ENCODE data around the gene TNNT1. TPM values are rescaled to one million over a fixed set of nuclear protein-coding genes. Genes with fewer than 3 reads are reported as not detected.

TNNT1 gene
- total RNA-seq, 1 experiment from 2014 or later, result 116 TPM

DNA sequence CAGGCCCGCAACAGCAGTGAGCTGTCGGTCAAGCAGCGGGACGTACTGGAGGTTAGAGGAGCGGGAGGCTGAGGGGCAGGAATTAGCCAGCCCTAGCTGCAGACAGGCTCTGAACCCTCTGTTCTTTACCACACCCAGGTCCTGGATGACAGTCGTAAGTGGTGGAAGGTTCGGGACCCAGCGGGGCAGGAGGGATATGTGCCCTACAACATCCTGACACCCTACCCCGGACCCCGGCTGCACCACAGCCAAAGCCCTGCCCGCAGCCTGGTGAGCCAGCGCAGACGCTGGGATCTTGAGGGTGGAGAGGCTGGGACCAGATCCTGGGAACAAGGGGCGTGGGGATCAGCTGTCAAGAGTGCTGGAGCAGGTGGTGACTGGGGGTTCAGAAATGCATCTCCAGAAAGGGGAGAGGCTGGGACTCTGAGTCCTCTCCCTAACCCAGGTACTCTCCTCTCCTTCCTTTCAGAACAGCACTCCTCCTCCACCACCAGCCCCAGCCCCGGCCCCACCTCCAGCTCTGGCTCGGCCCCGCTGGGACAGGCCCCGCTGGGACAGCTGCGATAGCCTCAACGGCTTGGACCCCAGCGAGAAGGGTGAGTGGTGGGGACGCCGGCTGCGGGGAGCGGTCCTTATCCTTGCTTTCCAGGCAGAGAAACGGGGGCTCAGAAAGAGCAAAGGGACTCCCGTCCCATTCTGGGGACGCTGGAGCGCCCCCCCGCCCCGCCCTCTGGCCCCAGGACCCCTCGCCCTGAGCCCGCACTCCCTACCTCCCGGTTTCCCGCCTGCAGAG is 62.9 kb downstream of the TNNT1 start:
- POLR2A ChIA-PET, result no interaction called here
- Histone ChIP-seq H3K27me3 (ENCODE audit: control insufficient read depth, insufficient read depth, low read length) (no peaks in the 10 kb centered on the region), H3K27ac (ENCODE audit: low read length) (no peak overlapping the region), H3K4me1 (ENCODE audit: control insufficient read depth, insufficient read depth, low read length) (peaks cover 7% of the 10 kb centered on the region; the same call in 1 of the 2 replicates), H3K36me3 (ENCODE audit: control insufficient read depth, insufficient read depth, low read length) (no peaks in the 10 kb centered on the region; the same call in 1 of the 2 replicates), H3K4me3 (ENCODE audit: low read depth in 2 of 2, low read length in 2 of 2) (no peak overlapping the region), H3K9me3 (ENCODE audit: control insufficient read depth, insufficient read depth, low read depth, low read length) (no peaks in the 10 kb centered on the region)
- DNase-seq (ENCODE audit: low read depth, low spot score), result no peak
- no TSS peak for BruUV-seq (replicated peaks)
- intact Hi-C loops (cut with micrococcal nuclease; ENCODE audit: unreplicated experiment) (no loop called here), in situ Hi-C loops (cut with HindIII; ENCODE audit: low pct_unique_long_range_greater_than_20kb, low sequenced_read_pairs) (no loop called here)
- CTCF ChIA-PET, result no interaction called here
- no peak for ATAC-seq
- TF ChIP-seq POLR2AphosphoS5 (IDR thresholded peaks at IDR 0.05; ENCODE audit: low read depth, low read length) (no peak), SIN3A (IDR thresholded peaks at IDR 0.05; ENCODE audit: borderline replicate concordance, insufficient read depth, low read depth, low read length) (no peak), TCF7L2 (IDR thresholded peaks at IDR 0.05; ENCODE audit: low read depth, low read length) (no peak)
- TF ChIP-seq, protein P1, sequence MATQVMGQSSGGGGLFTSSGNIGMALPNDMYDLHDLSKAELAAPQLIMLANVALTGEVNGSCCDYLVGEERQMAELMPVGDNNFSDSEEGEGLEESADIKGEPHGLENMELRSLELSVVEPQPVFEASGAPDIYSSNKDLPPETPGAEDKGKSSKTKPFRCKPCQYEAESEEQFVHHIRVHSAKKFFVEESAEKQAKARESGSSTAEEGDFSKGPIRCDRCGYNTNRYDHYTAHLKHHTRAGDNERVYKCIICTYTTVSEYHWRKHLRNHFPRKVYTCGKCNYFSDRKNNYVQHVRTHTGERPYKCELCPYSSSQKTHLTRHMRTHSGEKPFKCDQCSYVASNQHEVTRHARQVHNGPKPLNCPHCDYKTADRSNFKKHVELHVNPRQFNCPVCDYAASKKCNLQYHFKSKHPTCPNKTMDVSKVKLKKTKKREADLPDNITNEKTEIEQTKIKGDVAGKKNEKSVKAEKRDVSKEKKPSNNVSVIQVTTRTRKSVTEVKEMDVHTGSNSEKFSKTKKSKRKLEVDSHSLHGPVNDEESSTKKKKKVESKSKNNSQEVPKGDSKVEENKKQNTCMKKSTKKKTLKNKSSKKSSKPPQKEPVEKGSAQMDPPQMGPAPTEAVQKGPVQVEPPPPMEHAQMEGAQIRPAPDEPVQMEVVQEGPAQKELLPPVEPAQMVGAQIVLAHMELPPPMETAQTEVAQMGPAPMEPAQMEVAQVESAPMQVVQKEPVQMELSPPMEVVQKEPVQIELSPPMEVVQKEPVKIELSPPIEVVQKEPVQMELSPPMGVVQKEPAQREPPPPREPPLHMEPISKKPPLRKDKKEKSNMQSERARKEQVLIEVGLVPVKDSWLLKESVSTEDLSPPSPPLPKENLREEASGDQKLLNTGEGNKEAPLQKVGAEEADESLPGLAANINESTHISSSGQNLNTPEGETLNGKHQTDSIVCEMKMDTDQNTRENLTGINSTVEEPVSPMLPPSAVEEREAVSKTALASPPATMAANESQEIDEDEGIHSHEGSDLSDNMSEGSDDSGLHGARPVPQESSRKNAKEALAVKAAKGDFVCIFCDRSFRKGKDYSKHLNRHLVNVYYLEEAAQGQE (IDR thresholded peaks at IDR 0.05; ENCODE audit: insufficient read depth in 1 of 2, low read depth in 2 of 2, low read length in 1 of 2), result no peak
- TF ChIP-seq, protein P2, sequence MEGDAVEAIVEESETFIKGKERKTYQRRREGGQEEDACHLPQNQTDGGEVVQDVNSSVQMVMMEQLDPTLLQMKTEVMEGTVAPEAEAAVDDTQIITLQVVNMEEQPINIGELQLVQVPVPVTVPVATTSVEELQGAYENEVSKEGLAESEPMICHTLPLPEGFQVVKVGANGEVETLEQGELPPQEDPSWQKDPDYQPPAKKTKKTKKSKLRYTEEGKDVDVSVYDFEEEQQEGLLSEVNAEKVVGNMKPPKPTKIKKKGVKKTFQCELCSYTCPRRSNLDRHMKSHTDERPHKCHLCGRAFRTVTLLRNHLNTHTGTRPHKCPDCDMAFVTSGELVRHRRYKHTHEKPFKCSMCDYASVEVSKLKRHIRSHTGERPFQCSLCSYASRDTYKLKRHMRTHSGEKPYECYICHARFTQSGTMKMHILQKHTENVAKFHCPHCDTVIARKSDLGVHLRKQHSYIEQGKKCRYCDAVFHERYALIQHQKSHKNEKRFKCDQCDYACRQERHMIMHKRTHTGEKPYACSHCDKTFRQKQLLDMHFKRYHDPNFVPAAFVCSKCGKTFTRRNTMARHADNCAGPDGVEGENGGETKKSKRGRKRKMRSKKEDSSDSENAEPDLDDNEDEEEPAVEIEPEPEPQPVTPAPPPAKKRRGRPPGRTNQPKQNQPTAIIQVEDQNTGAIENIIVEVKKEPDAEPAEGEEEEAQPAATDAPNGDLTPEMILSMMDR (IDR thresholded peaks at IDR 0.05), result no peak

- DNase-seq (ENCODE audit: low read depth, low spot score) (no peak), ATAC-seq (no peak)
- in situ Hi-C loops (cut with HindIII; ENCODE audit: low pct_unique_long_range_greater_than_20kb, low sequenced_read_pairs), result no loop called here
- no peak overlapping the region for H3K27ac ChIP-seq (ENCODE audit: low read length)
- no peaks in the 10 kb centered on the region for H3K27me3 ChIP-seq (ENCODE audit: control insufficient read depth, insufficient read depth, low read length)
- ChIA-PET POLR2A (no interaction called here), CTCF (no interaction called here)
- no peak for TF ChIP-seq POLR2AphosphoS5 (IDR thresholded peaks at IDR 0.05; ENCODE audit: low read depth, low read length)
- TF ChIP-seq, protein P1 (IDR thresholded peaks at IDR 0.05; ENCODE audit: insufficient read depth in 1 of 2, low read depth in 2 of 2, low read length in 1 of 2), result no peak
- TF ChIP-seq SIN3A (IDR thresholded peaks at IDR 0.05; ENCODE audit: borderline replicate concordance, insufficient read depth, low read depth, low read length), result no peak
- TF ChIP-seq TCF7L2 (IDR thresholded peaks at IDR 0.05; ENCODE audit: low read depth, low read length), result no peak
- TF ChIP-seq, protein P2 (IDR thresholded peaks at IDR 0.05), result no peak
- intact Hi-C loops (cut with micrococcal nuclease; ENCODE audit: unreplicated experiment), result no loop called here
- no peaks in the 10 kb centered on the region for H3K9me3 ChIP-seq (ENCODE audit: control insufficient read depth, insufficient read depth, low read depth, low read length)
- H3K36me3 ChIP-seq (ENCODE audit: control insufficient read depth, insufficient read depth, low read length), result no peaks in the 10 kb centered on the region; the same call in 1 of the 2 replicates
- peaks cover 3% of the 10 kb centered on the region; the same call in 1 of the 2 replicates for H3K4me1 ChIP-seq (ENCODE audit: control insufficient read depth, insufficient read depth, low read length)
- no peak overlapping the region for H3K4me3 ChIP-seq (ENCODE audit: low read depth in 2 of 2, low read length in 2 of 2)
- BruUV-seq (replicated peaks), result no TSS peak
Observed at GRCh38 chr19:55084416-55084815, 64.6 kb downstream of the TNNT1 start.
